K562 (cell line): ENCODE results near the gene ANKRD16. TPM values are rescaled to one million over a fixed set of nuclear protein-coding genes. Genes with fewer than 3 reads are reported as not detected.

Experiments used
- E2F3 ChIP-seq: fragments of 250-450 bp; sonication (Bioruptor Pico); IDR thresholded peaks from 2 replicates; pipeline ENCODE4 v1.4.0; 2020; ENCODE audit warnings: mild to moderate bottlenecking
- IRF2 ChIP-seq: sonication (generic); formaldehyde crosslinking; IDR thresholded peaks from 2 replicates; pipeline ENCODE4 v1.8.1; 2022; ENCODE audit warnings: mild to moderate bottlenecking, missing genetic modification reagents
- KAT8 ChIP-seq: fragments of 450-650 bp; IDR thresholded peaks from 2 replicates; pipeline ENCODE4 v1.6.1; 2016; ENCODE audit warnings: low read depth, mild to moderate bottlenecking
- NKRF ChIP-seq: fragments of 450-650 bp; IDR thresholded peaks from 2 replicates; pipeline ENCODE4 v1.6.1; 2016; ENCODE audit warnings: borderline replicate concordance
- NRF1 ChIP-seq, 2 experiments: fragments of 450-650 bp; IDR thresholded peaks in 1 of 2; conservative IDR thresholded peaks in 1 of 2; 2 replicates each; pipeline ENCODE4 v1.6.1; 2014; ENCODE audit warnings: mild to moderate bottlenecking in 2 of 2
- SMARCA5 ChIP-seq: fragments of 450-650 bp; IDR thresholded peaks from 2 replicates; pipeline ENCODE4 v1.6.1; 2016
- STAT5A ChIP-seq: IDR thresholded peaks from 2 replicates; pipeline ENCODE4 v1.6.1; 2012; ENCODE audit warnings: low read length, inconsistent platforms, borderline replicate concordance
- YBX1 ChIP-seq: fragments of 450-650 bp; IDR thresholded peaks from 2 replicates; pipeline ENCODE4 v1.7.1; 2016; ENCODE audit warnings: mild to moderate bottlenecking
- ZBTB2 ChIP-seq: fragments of 450-650 bp; IDR thresholded peaks from 2 replicates; pipeline ENCODE4 v1.6.1; 2016; ENCODE audit warnings: antibody characterized with exemption
- ZBTB34 ChIP-seq: fragments of 250-450 bp; sonication (Bioruptor Pico); IDR thresholded peaks from 2 replicates; pipeline ENCODE4 v1.8.0; 2021; ENCODE audit warnings: mild to moderate bottlenecking, moderate library complexity
- ZNF592 ChIP-seq: fragments of 450-650 bp; IDR thresholded peaks from 2 replicates; pipeline ENCODE4 v1.6.1; 2017; ENCODE audit warnings: antibody characterized with exemption, mild to moderate bottlenecking
- polyA plus RNA-seq, 8 experiments: library from polyadenylated mRNA; depleted of rRNA in 4 of 8; stranded (reverse) in 5 of 8; unstranded in 3 of 8; fragments of >200 nt; fragmentation: Nextera tagmentation in 2 of 8; fragmentation: Illumina TruSeq in 1 of 8; extraction: Ambion mirVana in 2 of 8; extraction: Trizol in 1 of 8; gene quantifications; 2 replicates each; pipeline versions ENCODE4 v1.2.1 to v1.2.3, GENCODE V29; 2011 to 2014; ENCODE audit warnings: inconsistent platforms in 1 of 8, missing spikeins in 1 of 8
- total RNA-seq, 7 experiments: library from RNA; depleted of rRNA in 6 of 7; stranded (reverse); fragments of >200 nt in 6 of 7; fragmentation: Illumina TruSeq in 2 of 7; extraction: Trizol in 2 of 7; gene quantifications; 2 replicates each; pipeline versions ENCODE4 v1.2.1 to v1.2.3, GENCODE V29; 2011 to 2021; ENCODE audit warnings: low replicate concordance in 1 of 7
- TF ChIP-seq, protein P1 (sequence below), 2 experiments: IDR thresholded peaks in 1 of 2; conservative IDR thresholded peaks in 1 of 2; 2 replicates each; pipeline ENCODE4 v1.6.1; 2016; ENCODE audit warnings: low read depth in 2 of 2, mild to moderate bottlenecking in 1 of 2, missing compliant biosample characterization in 1 of 2, missing genetic modification characterization in 1 of 2, moderate library complexity in 1 of 2
- TF ChIP-seq, protein P2 (sequence below): fragments of 450-650 bp; IDR thresholded peaks from 2 replicates; pipeline ENCODE4 v1.6.1; 2016; ENCODE audit warnings: missing biosample characterization, missing genetic modification characterization

Gene ANKRD16
- total and polyA plus RNA-seq, 9 of the 15 experiments (the other 6 are each of a cell fraction or from before 2014, with no cell fraction given), result 1.5 to 16.0 (median 9.5) TPM

- TF ChIP-seq, protein P1, sequence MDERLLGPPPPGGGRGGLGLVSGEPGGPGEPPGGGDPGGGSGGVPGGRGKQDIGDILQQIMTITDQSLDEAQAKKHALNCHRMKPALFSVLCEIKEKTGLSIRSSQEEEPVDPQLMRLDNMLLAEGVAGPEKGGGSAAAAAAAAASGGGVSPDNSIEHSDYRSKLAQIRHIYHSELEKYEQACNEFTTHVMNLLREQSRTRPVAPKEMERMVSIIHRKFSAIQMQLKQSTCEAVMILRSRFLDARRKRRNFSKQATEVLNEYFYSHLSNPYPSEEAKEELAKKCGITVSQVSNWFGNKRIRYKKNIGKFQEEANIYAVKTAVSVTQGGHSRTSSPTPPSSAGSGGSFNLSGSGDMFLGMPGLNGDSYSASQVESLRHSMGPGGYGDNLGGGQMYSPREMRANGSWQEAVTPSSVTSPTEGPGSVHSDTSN (CRISPR knock-in tag; IDR thresholded peaks at IDR 0.05; ENCODE audit: low read depth), result peak; percentile 81
- TF ChIP-seq, protein P1 (tag; conservative IDR thresholded peaks at IDR 0.05; ENCODE audit: low read depth), result peak; percentile 96
- TF ChIP-seq NRF1 (conservative IDR thresholded peaks at IDR 0.05 in 1 of 2, IDR thresholded peaks at IDR 0.05 in 1 of 2), result peak; percentile 56 to 69; a peak in 3 of 4 replicates
- TF ChIP-seq KAT8, result no peak
- TF ChIP-seq, protein P2, sequence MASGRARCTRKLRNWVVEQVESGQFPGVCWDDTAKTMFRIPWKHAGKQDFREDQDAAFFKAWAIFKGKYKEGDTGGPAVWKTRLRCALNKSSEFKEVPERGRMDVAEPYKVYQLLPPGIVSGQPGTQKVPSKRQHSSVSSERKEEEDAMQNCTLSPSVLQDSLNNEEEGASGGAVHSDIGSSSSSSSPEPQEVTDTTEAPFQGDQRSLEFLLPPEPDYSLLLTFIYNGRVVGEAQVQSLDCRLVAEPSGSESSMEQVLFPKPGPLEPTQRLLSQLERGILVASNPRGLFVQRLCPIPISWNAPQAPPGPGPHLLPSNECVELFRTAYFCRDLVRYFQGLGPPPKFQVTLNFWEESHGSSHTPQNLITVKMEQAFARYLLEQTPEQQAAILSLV (tag), result no peak
- TF ChIP-seq STAT5A, result peak; percentile 8; the same call in 1 of the 2 replicates
- TF ChIP-seq YBX1, result no peak
- TF ChIP-seq ZNF592, result peak; percentile 98
- no peak for TF ChIP-seq ZBTB34
- peak; percentile 93 for TF ChIP-seq E2F3 (CRISPR knock-in tag)
- TF ChIP-seq ZBTB2, result 0 out of 2 replicates have a peak, but pooled peaks have one; percentile 22
- no peak for TF ChIP-seq SMARCA5
- peak; percentile 76; the same call in 1 of the 2 replicates for TF ChIP-seq IRF2 (CRISPR knock-in tag)
- peak; percentile 82; the same call in 1 of the 2 replicates for TF ChIP-seq NKRF
Observed at GRCh38 chr10:5813341-5814109, 76.2 kb downstream of the ANKRD16 start, which contains the start of gene GDI2 (continued).
